Upper lobe of right lung (tissue), 1 donor: ENCODE data around the gene POLE. TPM values are rescaled to one million over a fixed set of nuclear protein-coding genes. Genes with fewer than 3 reads are reported as not detected.

Experiments
- ATAC-seq: fragments of 200-7000 bp; cut with Tn5 transposase; one replicate; pipeline ENCODE4 v1.9.1; 2020; ENCODE audit warnings: mild to moderate bottlenecking, moderate library complexity
- DNase-seq: peaks from one replicate; pipeline ENCODE4 v3.0.0-alpha.2; 2020
- H3K27ac ChIP-seq: fragments of 200-600 bp; one replicate; pipeline ENCODE4 v1.8.0; 2022
- H3K27me3 ChIP-seq: fragments of 200-600 bp; one replicate; pipeline ENCODE4 v1.8.0; 2022; ENCODE audit warnings: mild to moderate bottlenecking
- H3K36me3 ChIP-seq: fragments of 200-600 bp; one replicate; pipeline ENCODE4 v1.8.0; 2022
- H3K4me1 ChIP-seq: fragments of 200-600 bp; one replicate; pipeline ENCODE4 v1.8.0; 2022
- H3K4me3 ChIP-seq: fragments of 200-600 bp; one replicate; pipeline ENCODE4 v1.8.0; 2022; ENCODE audit warnings: mild to moderate bottlenecking
- H3K9me3 ChIP-seq: fragments of 200-600 bp; one replicate; pipeline ENCODE4 v1.8.0; 2022
- CTCF ChIP-seq: fragments of 200-600 bp; IDR thresholded peaks from one replicate; pipeline ENCODE4 v1.8.0; 2022; ENCODE audit warnings: antibody characterized with exemption
- intact Hi-C: fragments of 100-400 bp; cut with DNase I; formaldehyde crosslinking; loops from one replicate; pipeline ENCODE4 v1.11.0; 2022
- total RNA-seq: library from RNA; stranded (reverse); fragmentation: NEBNext Ultra II Directional; extraction: Animal tissue kit (Norgen Biotek cat#: 25700); gene quantifications from one replicate; pipeline ENCODE4 v1.2.1, GENCODE V29; 2021
- donor health status: DM: no; HTN: yes; CAD: no; lungs with severe emphysema.

POLE gene
- total RNA-seq, 1 donor from 2014 or later, result 23.5 TPM

DNA sequence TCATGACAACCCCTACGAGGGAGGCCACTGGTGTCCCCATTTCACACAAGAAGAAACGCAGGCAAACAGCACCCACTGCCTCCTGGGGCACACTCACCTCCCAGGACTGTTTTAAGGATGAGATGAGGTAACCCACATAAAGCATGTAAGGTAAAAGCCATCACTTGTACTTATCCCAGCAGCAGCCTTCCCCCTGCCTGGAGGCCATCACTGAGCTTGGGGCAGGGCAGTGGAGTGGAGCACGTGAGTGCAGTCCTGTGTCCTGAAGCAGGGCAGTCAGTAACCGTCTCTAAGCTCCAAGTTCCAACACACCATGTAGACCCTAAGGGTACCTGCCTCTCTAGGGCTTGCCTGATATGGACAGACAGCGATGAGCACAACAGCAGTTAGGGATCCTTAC is 1.7 kb downstream of the POLE start:
- H3K4me3 ChIP-seq, result no peak overlapping the region
- TF ChIP-seq CTCF, result no peak
- intact Hi-C loops, result no loop called here
- H3K9me3 ChIP-seq, result no peaks in the 10 kb centered on the region
- peaks cover 8% of the 10 kb centered on the region for H3K4me1 ChIP-seq
- H3K27me3 ChIP-seq, result no peaks in the 10 kb centered on the region
- H3K36me3 ChIP-seq, result no peaks in the 10 kb centered on the region
- DNase-seq (no peak), ATAC-seq (no peak)
- H3K27ac ChIP-seq, result no peak overlapping the region

DNA sequence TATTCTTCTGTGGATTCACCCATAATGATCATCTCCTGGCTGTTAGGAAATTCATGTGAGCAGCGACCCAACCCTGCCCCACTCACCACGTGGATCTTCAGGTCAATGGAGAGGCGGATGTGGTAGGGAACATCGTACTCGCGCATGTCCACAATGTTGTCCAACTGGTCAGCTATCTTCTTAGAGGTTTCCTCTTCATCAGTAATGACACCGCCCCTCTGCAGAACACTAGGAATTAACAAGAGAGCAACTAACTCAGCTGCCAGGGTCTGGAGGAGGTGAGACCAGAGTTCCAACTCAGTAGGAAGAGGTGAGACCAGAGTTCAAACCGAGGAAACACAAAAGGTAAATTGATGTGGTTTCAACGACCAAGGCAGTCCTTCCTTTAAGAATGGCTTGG is 9.7 kb downstream of the POLE start:
- intact Hi-C loops, result no loop called here
- no peak for TF ChIP-seq CTCF
- ATAC-seq (no peak), DNase-seq (no peak)
- no peaks in the 10 kb centered on the region for H3K4me1 ChIP-seq
- no peaks in the 10 kb centered on the region for H3K9me3 ChIP-seq
- no peak overlapping the region for H3K4me3 ChIP-seq
- no peaks in the 10 kb centered on the region for H3K27me3 ChIP-seq
- H3K27ac ChIP-seq, result no peak overlapping the region
- peaks cover 52% of the 10 kb centered on the region for H3K36me3 ChIP-seq

- no peaks in the 10 kb centered on the region for H3K9me3 ChIP-seq
- TF ChIP-seq CTCF, result no peak
- no peak overlapping the region for H3K4me3 ChIP-seq
- no peak for ATAC-seq
- no peaks in the 10 kb centered on the region for H3K4me1 ChIP-seq
- no peaks in the 10 kb centered on the region for H3K27me3 ChIP-seq
- peaks cover 59% of the 10 kb centered on the region for H3K36me3 ChIP-seq
- DNase-seq, result no peak
- H3K27ac ChIP-seq, result no peak overlapping the region
- intact Hi-C loops, result no loop called here
Observed at GRCh38 chr12:132675757-132676432, 11.2 kb downstream of the POLE start.

DNA sequence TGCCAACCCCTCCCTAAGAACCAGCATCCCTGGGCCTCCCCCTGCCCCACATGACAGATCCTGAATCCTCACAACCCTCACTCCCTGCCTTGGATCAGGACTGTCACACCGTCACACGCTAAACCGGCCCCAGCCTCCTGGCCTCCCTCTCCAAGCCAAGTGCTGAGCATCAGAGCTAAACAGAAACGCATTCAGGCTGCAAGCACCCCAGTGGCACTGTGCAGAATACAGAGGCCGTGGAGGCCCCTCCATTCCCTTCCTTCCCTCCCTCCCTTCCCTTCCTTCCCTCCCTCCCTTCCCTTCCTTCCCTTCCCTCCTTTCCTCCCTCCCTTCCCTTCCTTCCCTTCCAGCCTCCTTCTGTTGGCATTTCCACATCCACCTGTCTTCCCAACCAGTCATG is 12.6 kb downstream of the POLE start:
- Histone ChIP-seq H3K4me3 (no peak overlapping the region), H3K27ac (no peak overlapping the region), H3K27me3 (no peaks in the 10 kb centered on the region), H3K36me3 (peaks cover 59% of the 10 kb centered on the region), H3K4me1 (no peaks in the 10 kb centered on the region), H3K9me3 (no peaks in the 10 kb centered on the region)
- intact Hi-C loops, result no loop called here
- ATAC-seq, result no peak
- no peak for TF ChIP-seq CTCF
- no peak for DNase-seq

GRCh38 chr12:132673288-132674179 is 13.6 kb downstream of the POLE start:
- H3K9me3 ChIP-seq, result no peaks in the 10 kb centered on the region
- peaks cover 59% of the 10 kb centered on the region for H3K36me3 ChIP-seq
- H3K4me1 ChIP-seq, result no peaks in the 10 kb centered on the region
- TF ChIP-seq CTCF, result no peak
- H3K27me3 ChIP-seq, result no peaks in the 10 kb centered on the region
- intact Hi-C loops, result no loop called here
- DNase-seq (no peak), ATAC-seq (no peak)
- H3K27ac ChIP-seq, result no peak overlapping the region
- H3K4me3 ChIP-seq, result no peak overlapping the region
